IPS-11a (cell line): ENCODE measurements around the gene MYO1G.
"Not testable (repeated sequence)": the region's sequence is repeated elsewhere in the genome, so short reads cannot be mapped to it uniquely, and the experiment has no call there.

Experiments
- H3K4me3 ChIP-seq: one replicate; pipeline ENCODE4 v1.5.1; 2013; ENCODE audit warnings: low read depth, low read length, control low read depth

The MYO1G gene

GRCh38 chr7:44944821-44945220 is 34.0 kb downstream of the MYO1G start:
- H3K4me3 ChIP-seq, result no peak overlapping the region

GRCh38 chr7:44943631-44944030 is 35.2 kb downstream of the MYO1G start:
- H3K4me3 ChIP-seq, result no peak overlapping the region

GRCh38 chr7:44937426-44937825 is 41.4 kb downstream of the MYO1G start:
- no peak overlapping the region for H3K4me3 ChIP-seq

- H3K4me3 ChIP-seq, result no peak overlapping the region
Measured at GRCh38 chr7:44936322-44936721, 42.5 kb downstream of the MYO1G start.

GRCh38 chr7:44935583-44935982 is 43.2 kb downstream of the MYO1G start:
- no peak overlapping the region for H3K4me3 ChIP-seq

- H3K4me3 ChIP-seq, result no peak overlapping the region
Measured at GRCh38 chr7:44935016-44935415, 43.8 kb downstream of the MYO1G start.

- H3K4me3 ChIP-seq, result not testable (repeated sequence)
Measured at GRCh38 chr7:44934510-44934909, 44.3 kb downstream of the MYO1G start.

GRCh38 chr7:44930921-44931320 is 47.9 kb downstream of the MYO1G start:
- no peak overlapping the region for H3K4me3 ChIP-seq

- no peak overlapping the region for H3K4me3 ChIP-seq
Measured at GRCh38 chr7:44922351-44922694, 56.5 kb downstream of the MYO1G start.

GRCh38 chr7:44921607-44922350 is 57.0 kb downstream of the MYO1G start:
- H3K4me3 ChIP-seq, result no peak overlapping the region

GRCh38 chr7:44920119-44920518 is 58.7 kb downstream of the MYO1G start:
- H3K4me3 ChIP-seq, result no peak overlapping the region

GRCh38 chr7:44918029-44918428 is 60.8 kb downstream of the MYO1G start:
- no peak overlapping the region for H3K4me3 ChIP-seq

GRCh38 chr7:44917465-44917864 is 61.4 kb downstream of the MYO1G start:
- no peak overlapping the region for H3K4me3 ChIP-seq

- no peak overlapping the region for H3K4me3 ChIP-seq
Measured at GRCh38 chr7:44914992-44915607, 63.7 kb downstream of the MYO1G start.

- H3K4me3 ChIP-seq, result no peak overlapping the region
Measured at GRCh38 chr7:44912775-44913347, 66.0 kb downstream of the MYO1G start.
